ENCODE data around the gene HEXA. TPM values are rescaled to one million over a fixed set of nuclear protein-coding genes. Genes with fewer than 3 reads are reported as not detected.

HEXA gene
- total RNA-seq, 1 donor from 2014 or later: 102 TPM

GRCh38 chr15:72338148-72338547, 37.7 kb downstream of the HEXA start:
- Mint-ChIP-seq H3K4me3 (no peak overlapping the region), H3K27ac (no peak overlapping the region), H3K9me3 (no peaks in the 10 kb centered on the region), H3K4me1 (no peaks in the 10 kb centered on the region), H3K27me3 (no peaks in the 10 kb centered on the region), H3K36me3 (ENCODE audit: low read depth) (peaks cover 52% of the 10 kb centered on the region)
- intact Hi-C loops (cut with micrococcal nuclease): no loop called here
- ChIA-PET POLR2A (no interaction called here), CTCF (no interaction called here)
- TF ChIP-seq, protein P1, sequence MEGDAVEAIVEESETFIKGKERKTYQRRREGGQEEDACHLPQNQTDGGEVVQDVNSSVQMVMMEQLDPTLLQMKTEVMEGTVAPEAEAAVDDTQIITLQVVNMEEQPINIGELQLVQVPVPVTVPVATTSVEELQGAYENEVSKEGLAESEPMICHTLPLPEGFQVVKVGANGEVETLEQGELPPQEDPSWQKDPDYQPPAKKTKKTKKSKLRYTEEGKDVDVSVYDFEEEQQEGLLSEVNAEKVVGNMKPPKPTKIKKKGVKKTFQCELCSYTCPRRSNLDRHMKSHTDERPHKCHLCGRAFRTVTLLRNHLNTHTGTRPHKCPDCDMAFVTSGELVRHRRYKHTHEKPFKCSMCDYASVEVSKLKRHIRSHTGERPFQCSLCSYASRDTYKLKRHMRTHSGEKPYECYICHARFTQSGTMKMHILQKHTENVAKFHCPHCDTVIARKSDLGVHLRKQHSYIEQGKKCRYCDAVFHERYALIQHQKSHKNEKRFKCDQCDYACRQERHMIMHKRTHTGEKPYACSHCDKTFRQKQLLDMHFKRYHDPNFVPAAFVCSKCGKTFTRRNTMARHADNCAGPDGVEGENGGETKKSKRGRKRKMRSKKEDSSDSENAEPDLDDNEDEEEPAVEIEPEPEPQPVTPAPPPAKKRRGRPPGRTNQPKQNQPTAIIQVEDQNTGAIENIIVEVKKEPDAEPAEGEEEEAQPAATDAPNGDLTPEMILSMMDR (IDR thresholded peaks at IDR 0.05): no peak
- no peak for DNase-seq
- no peak for ATAC-seq (ENCODE audit: low read depth)

DNA sequence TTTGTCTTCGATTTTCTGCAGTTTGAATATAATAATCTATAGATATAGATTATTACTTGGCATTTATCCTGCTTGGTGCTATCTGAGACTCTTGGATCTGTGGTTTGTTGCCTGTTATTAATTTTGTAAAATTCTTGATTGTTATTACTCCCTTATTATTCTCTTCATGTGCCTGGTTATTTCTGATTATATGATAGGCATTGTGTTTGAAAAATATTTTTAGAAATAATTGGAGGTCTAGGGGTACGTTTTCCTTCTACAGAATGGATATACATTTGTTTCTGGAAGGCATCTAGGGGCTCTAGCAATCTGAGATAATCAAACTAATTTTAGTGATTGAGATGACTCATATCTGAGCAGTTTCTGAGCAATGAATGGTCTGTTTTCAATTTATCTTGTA, 41.0 kb downstream of the HEXA start:
- CTCF ChIA-PET: no interaction called here
- Mint-ChIP-seq H3K9me3 (no peaks in the 10 kb centered on the region), H3K27ac (no peak overlapping the region), H3K27me3 (no peaks in the 10 kb centered on the region), H3K36me3 (ENCODE audit: low read depth) (peaks cover 40% of the 10 kb centered on the region), H3K4me3 (no peak overlapping the region), H3K4me1 (no peaks in the 10 kb centered on the region)
- POLR2A ChIA-PET: no interaction called here
- DNase-seq (no peak), ATAC-seq (ENCODE audit: low read depth) (no peak)
- intact Hi-C loops (cut with micrococcal nuclease): no loop called here
- TF ChIP-seq, protein P1 (IDR thresholded peaks at IDR 0.05): no peak

- H3K4me3 Mint-ChIP-seq: no peak overlapping the region
- TF ChIP-seq, protein P1 (IDR thresholded peaks at IDR 0.05): no peak
- H3K27me3 Mint-ChIP-seq: no peaks in the 10 kb centered on the region
- ChIA-PET CTCF (interaction anchor here (0.9 kb wide), 1 partner anchor 18 kb away, joined by 4 read pairs; no protein-coding TSS in a partner anchor), POLR2A (no interaction called here)
- ATAC-seq (ENCODE audit: low read depth) (no peak), DNase-seq (no peak)
- intact Hi-C loops (cut with micrococcal nuclease): no loop called here
- no peaks in the 10 kb centered on the region for H3K9me3 Mint-ChIP-seq
- no peak overlapping the region for H3K27ac Mint-ChIP-seq
- peaks cover 55% of the 10 kb centered on the region for H3K36me3 Mint-ChIP-seq (ENCODE audit: low read depth)
- H3K4me1 Mint-ChIP-seq: no peaks in the 10 kb centered on the region
These were observed 44.8 kb downstream of the HEXA start for GRCh38 chr15:72331021-72331420.

DNA sequence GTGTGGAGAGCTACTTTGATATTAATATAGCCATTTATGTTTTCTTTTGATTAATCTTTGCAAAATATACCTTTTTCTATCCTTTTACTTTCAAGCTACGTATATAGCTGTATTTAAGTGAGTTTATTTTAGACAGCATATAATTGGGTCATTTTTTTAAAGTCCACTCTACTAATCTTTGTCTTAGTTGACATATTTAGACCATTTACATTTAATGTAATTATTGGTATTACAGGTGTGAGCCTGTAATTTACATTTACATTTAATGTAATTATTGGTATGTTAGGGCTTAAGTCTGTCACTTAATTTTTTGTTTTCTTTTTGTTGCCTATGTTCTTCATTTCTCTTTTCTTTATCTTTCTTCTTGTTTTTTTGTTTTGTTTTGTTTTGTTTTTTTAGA, 52.1 kb downstream of the HEXA start:
- Mint-ChIP-seq H3K4me1 (peaks cover 14% of the 10 kb centered on the region), H3K36me3 (ENCODE audit: low read depth) (peaks cover 38% of the 10 kb centered on the region), H3K27me3 (no peaks in the 10 kb centered on the region), H3K27ac (no peak overlapping the region), H3K9me3 (peaks cover 6% of the 10 kb centered on the region), H3K4me3 (no peak overlapping the region)
- ChIA-PET POLR2A (interaction anchor here (0.7 kb wide), 1 partner anchor 11 kb away, joined by 3 read pairs; no protein-coding TSS in a partner anchor), CTCF (no interaction called here)
- no peak for DNase-seq
- ATAC-seq (ENCODE audit: low read depth): no peak
- TF ChIP-seq, protein P1 (IDR thresholded peaks at IDR 0.05): no peak
- intact Hi-C loops (cut with micrococcal nuclease): loop anchor here (5.0 kb wide), 1 partner anchor 364 kb away; the partner anchor contains the start of genes BBS4 and HIGD2B

DNA sequence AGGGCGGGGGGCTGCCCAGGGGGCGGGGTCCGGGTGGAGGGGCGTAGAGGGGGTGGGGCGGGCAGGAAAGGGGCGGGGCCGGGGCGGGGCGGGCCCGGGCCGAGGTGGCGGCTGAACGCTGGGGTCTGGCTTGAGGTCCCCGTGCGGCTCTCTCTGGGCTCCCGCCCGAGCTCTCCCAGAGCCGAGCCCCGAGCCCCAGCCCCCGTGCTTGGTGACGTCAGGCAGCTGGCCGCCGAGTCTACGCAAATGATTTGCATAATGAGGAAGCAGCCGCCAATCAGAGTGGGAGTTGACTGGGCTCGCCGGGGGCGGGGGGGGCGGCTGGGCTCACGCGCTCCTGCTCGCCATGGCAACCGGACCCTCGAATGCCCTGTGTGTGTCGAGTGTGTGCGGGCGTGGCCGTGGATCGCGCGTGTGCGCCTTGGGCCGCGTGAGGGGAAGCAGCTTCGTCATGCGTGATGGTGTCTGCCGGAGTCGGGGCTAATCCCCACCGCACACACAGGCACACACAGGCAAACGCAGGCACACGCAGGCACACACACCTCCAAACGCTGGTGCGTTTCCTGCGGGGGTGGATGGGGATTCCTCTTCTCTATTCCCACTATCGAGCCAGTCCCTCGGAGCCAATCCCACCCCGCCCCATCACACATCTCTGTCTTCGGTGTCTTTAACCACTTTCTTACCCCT, 55.7 kb downstream of the HEXA start, which contains the start of gene CELF6:
CELF6 (minus strand) TSS at position 173 of the 687 bp plus-strand sequence. CDS start 283 bp downstream, outside the sequence.
- peak within 1 kb of the TSS; percentile 86 for H3K4me3 Mint-ChIP-seq
- DNase-seq: peak; percentile 77
- peak; percentile 81 for ATAC-seq (ENCODE audit: low read depth)
- no peaks in the 10 kb centered on the region for H3K27me3 Mint-ChIP-seq
- H3K36me3 Mint-ChIP-seq (ENCODE audit: low read depth): peaks cover 15% of the 10 kb centered on the region
- H3K9me3 Mint-ChIP-seq: peaks cover 6% of the 10 kb centered on the region
- POLR2A ChIA-PET: interaction anchor here (0.8 to 2.7 kb wide), 5 partner anchors 41 to 94 kb away, joined by 3 to 14 read pairs (median 4); partner anchors contain the start of genes HEXA and PKM
- H3K4me1 Mint-ChIP-seq: peaks cover 18% of the 10 kb centered on the region
- CTCF ChIA-PET: interaction anchor here (1.0 kb wide), 1 partner anchor 9 kb away, joined by 3 read pairs; no protein-coding TSS in a partner anchor
- TF ChIP-seq, protein P1 (IDR thresholded peaks at IDR 0.05): no peak
- H3K27ac Mint-ChIP-seq: peak within 1 kb of the TSS; percentile 47
- intact Hi-C loops (cut with micrococcal nuclease): loop anchor here (1.0 to 10.0 kb wide), 6 partner anchors 55 to 765 kb away; partner anchors contain the start of genes ARIH1, BBS4, HIGD2B and MYO9A

Data from activated B cell treated with CpG ODN at 0.5 μM for 24 hours (primary cell).